GM08714 (cell line): Measurements from ENCODE around the gene HPSE2.

ENCODE experiments used
- H3K4me3 ChIP-seq: fragments of 200-500 bp; sonication (Bioruptor generic); 2 replicates; pipeline ENCODE4 v1.5.1; 2014; ENCODE audit warnings: mild to moderate bottlenecking, low read length, inconsistent platforms
- ZNF274 ChIP-seq: IDR thresholded peaks from 2 replicates; pipeline ENCODE4 v1.6.1; 2012; ENCODE audit warnings: mild to moderate bottlenecking, low read depth, low read length

Gene HPSE2

GRCh38 chr10:98444314-98445006 is 791.2 kb downstream of the HPSE2 start:
- no peak for TF ChIP-seq ZNF274
- no peak overlapping the region for H3K4me3 ChIP-seq

DNA sequence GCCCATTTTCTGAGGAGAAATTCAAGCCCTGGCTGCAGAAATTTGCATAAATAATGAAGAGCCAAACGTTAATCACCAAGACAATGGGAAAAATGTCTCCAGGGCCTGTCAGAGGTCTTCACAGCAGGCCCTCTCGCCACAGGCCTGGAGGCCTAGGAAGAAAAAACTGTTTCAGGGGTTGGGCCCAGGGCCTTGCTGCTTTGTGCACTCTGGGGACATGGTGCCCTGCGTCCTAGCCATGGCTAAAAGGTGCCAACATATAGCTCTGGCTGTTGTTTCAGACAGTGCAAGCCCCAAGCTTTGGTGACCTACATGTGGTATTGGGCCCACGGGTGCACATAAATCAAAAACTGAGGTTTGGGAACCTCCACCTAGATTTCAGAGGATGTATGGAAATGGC is 796.9 kb downstream of the HPSE2 start:
- no peak overlapping the region for H3K4me3 ChIP-seq
- no peak for TF ChIP-seq ZNF274

DNA sequence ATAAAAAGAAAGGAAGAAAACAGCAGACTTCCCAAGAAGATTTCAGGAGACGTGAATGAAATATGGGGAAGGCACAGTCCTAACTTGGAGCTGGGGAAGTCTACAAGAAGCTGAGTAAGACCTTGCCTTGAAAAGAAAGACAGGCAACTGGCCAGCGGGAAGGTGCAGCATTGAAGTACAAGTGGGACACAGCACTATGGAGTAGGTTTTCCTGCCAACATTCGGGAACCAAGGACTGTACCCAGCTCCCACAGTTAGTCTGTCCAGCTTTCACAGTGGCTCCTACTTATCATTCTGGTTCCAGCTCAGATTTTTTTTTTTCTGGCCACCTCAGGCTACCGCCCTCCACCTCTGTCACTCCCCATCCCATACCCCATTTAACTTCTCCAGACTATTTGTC is 798.9 kb downstream of the HPSE2 start:
- no peak overlapping the region for H3K4me3 ChIP-seq

DNA sequence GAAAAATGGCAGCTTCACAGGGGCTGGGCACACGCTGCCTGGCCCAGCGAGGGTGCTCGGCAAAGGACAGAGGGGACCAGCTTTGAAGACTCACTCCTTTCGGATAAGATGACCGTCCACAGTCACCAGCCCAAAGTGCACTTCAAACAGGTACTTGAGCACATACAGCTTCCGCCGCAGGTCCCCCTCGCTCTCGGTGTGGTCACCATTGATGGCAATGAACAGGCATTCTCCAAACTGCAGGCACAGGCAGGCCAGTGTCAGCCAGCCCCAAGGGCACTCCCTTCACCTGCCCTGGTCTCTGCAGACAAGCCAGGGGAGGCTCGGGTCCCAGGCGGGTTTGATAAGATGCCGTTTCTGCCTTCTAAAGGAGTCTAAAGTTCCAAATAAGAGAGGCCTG is 800.5 kb downstream of the HPSE2 start:
- TF ChIP-seq ZNF274: no peak
- H3K4me3 ChIP-seq: no peak overlapping the region

More for the DNA sequence above, 798.9 kb downstream of the HPSE2 start:
- TF ChIP-seq ZNF274: no peak

DNA sequence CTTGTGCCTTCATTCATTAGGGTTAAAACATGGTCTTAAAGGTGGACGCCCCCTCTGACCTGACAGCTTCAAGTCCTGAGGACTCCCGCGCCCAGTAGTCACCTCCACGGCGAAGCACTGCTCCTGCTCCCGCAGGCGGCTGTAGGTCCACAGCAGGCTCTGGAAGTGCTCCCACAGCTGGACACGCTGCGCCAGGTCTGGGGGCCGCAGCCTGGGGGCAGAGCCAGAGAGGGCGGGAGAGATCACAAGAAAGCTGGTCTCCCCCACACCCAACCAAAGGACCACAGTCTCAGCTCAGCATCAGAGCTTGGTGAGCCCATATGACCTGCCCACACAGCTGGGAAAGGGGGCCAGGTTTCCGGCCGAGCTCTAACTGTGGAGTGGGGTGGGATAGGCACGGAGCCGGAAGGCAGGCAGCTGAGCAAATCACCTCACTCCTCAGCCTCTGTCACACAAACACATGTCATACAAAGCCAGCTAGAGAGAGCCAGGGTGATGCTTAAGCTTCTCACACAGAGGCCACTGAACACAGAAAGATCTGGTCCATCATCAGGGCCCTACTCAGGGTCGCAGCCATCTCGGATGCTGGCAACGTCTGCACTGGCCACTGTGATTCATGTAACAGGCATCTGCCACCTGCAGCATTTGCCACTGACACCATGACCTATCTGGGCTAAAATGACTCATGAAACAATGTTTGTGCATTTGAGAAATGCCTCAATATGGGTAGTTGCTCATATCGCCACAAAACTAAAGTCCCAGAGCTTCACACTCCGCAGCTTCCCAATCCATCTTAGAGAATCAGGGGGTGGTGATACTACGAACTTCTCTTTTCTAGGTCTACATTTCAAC is 801.5 kb downstream of the HPSE2 start:
- no peak overlapping the region for H3K4me3 ChIP-seq
- TF ChIP-seq ZNF274: no peak

GRCh38 chr10:98433371-98433770 is 802.3 kb downstream of the HPSE2 start:
- H3K4me3 ChIP-seq: no peak overlapping the region
- TF ChIP-seq ZNF274: no peak

DNA sequence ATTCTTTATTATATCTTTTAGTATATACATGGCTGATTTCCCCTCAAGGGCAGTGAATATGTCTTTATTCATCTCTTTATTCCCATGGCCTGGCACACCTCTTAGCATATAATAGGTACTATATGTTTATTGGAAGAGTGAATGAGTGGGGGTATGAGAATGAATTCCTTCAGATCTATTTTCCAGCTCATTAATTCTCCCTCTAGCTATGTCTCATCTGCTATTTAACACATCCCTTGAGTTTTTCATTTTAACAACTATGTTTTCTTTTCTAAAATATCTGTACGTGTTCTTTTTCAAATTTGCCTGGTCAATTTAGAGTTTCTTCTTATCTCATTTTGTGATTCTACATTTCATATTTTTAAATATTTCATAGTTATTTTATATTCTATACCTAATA is 803.3 kb downstream of the HPSE2 start:
- TF ChIP-seq ZNF274: no peak
- no peak overlapping the region for H3K4me3 ChIP-seq

- H3K4me3 ChIP-seq: no peak overlapping the region
- no peak for TF ChIP-seq ZNF274
Observed at GRCh38 chr10:98431016-98431415, 804.6 kb downstream of the HPSE2 start.

GRCh38 chr10:98430427-98430826 is 805.2 kb downstream of the HPSE2 start:
- TF ChIP-seq ZNF274: no peak
- H3K4me3 ChIP-seq: no peak overlapping the region

DNA sequence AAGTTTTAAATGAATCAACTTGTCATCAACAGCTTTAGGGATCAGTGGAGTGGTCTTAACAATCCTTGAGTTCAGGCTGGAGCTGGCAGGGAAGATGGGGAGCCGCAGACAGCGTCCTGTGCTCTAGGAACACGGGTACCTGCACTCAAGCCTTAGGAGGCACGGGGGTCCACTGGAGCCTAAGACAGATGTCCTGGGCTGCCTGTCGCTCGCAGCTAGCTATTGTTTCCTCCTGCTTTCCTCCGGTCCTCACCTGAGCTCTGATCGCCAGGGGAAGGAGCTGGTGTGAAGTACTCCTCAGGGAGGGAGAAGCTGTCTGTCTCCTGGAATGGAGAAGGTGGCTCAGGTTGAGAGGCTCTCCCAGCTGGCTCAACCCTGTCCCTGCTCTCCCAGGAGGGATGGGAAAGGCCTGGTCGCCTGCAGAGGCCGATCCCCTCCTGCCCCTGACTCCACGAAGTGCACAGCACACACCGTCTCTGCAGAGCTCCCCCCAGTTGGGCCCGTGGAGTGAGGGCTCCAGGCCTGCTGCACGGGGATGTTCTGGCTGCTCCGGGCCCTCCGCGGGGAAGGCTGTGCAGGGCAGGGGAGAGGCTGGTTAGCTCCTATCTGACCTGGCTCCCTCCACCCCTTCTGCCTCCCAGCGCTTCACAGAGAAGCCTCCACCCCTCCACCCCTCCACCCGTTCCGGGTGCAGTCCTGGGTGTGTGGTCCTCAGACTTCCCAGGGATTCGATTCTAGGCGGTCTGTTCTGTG is 806.2 kb downstream of the HPSE2 start:
- no peak overlapping the region for H3K4me3 ChIP-seq
- no peak for TF ChIP-seq ZNF274

GRCh38 chr10:98427011-98427515 is 808.6 kb downstream of the HPSE2 start:
- TF ChIP-seq ZNF274: no peak
- H3K4me3 ChIP-seq: no peak overlapping the region

- TF ChIP-seq ZNF274: no peak
- no peak overlapping the region for H3K4me3 ChIP-seq
Observed at GRCh38 chr10:98425511-98426352, 809.9 kb downstream of the HPSE2 start.
